Thyroid gland (tissue), 4 donors: ENCODE results near the gene TOPORS.

Experiments
- POLR2A ChIP-seq, 2 donors: fragments of 450-650 bp; IDR thresholded peaks; one replicate each; pipeline ENCODE4 v1.6.1; 2017; ENCODE audit warnings: antibody characterized with exemption in 2 of 2, mild to moderate bottlenecking in 2 of 2, moderate library complexity in 1 of 2
- TF ChIP-seq, protein P1 (sequence below), 6 experiments: fragments of 200-600 bp in 3 of 6; fragments of 450-650 bp in 3 of 6; sonication (generic) in 3 of 6; IDR thresholded peaks; one replicate each; pipeline ENCODE4 v1.5.1; 2016 to 2019; ENCODE audit warnings: antibody characterized with exemption in 6 of 6, mild to moderate bottlenecking in 2 of 6, inconsistent platforms in 1 of 6, moderate library complexity in 1 of 6

DNA sequence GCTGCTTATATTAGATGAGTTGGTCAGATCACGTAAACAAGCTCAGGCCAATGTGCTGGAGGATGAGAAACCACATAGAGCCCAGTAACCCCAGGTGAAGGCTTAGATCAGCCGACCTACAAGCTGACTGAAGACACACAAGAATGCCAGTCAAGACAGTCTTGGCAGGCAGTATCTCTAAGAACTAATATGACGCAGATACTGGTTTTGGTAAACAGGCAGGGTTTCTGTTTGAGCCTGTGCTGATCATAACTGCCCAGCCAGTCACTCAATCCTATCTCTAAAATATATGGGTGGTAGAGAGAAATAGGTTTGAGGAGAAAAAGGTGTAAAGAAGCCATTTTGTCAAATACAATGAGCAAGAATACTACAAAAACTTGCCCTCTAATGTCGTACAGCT is 18.6 kb downstream of the TOPORS start:
- TF ChIP-seq, protein P1, sequence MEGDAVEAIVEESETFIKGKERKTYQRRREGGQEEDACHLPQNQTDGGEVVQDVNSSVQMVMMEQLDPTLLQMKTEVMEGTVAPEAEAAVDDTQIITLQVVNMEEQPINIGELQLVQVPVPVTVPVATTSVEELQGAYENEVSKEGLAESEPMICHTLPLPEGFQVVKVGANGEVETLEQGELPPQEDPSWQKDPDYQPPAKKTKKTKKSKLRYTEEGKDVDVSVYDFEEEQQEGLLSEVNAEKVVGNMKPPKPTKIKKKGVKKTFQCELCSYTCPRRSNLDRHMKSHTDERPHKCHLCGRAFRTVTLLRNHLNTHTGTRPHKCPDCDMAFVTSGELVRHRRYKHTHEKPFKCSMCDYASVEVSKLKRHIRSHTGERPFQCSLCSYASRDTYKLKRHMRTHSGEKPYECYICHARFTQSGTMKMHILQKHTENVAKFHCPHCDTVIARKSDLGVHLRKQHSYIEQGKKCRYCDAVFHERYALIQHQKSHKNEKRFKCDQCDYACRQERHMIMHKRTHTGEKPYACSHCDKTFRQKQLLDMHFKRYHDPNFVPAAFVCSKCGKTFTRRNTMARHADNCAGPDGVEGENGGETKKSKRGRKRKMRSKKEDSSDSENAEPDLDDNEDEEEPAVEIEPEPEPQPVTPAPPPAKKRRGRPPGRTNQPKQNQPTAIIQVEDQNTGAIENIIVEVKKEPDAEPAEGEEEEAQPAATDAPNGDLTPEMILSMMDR (IDR thresholded peaks at IDR 0.05), result no peak
- TF ChIP-seq POLR2A (IDR thresholded peaks at IDR 0.05), result no peak
